HepG2 (cell line): ENCODE results near the gene LCN2. TPM values are rescaled to one million over a fixed set of nuclear protein-coding genes. Genes with fewer than 3 reads are reported as not detected.

Source experiments
- AGO1 ChIP-seq: fragments of 200-400 bp; formaldehyde crosslinking; IDR thresholded peaks from 2 replicates; pipeline ENCODE4 v1.6.1; 2017; ENCODE audit warnings: mild to moderate bottlenecking, low read depth, low read length, moderate library complexity; ENCODE audit not compliant: poor library complexity, severe bottlenecking
- CCDC6 ChIP-seq: sonication (generic); formaldehyde crosslinking; IDR thresholded peaks from 2 replicates; pipeline ENCODE4 v1.8.1; 2022; ENCODE audit warnings: mild to moderate bottlenecking, missing genetic modification reagents, moderate library complexity
- DNMT3B ChIP-seq: conservative IDR thresholded peaks from 2 replicates; pipeline ENCODE4 v1.6.1; 2016; ENCODE audit warnings: missing biosample characterization, control low read depth
- KLF11 ChIP-seq: IDR thresholded peaks from 2 replicates; pipeline ENCODE4 v1.6.1; 2016; ENCODE audit warnings: missing compliant biosample characterization
- PITX1 ChIP-seq: sonication (generic); formaldehyde crosslinking; IDR thresholded peaks from 2 replicates; pipeline ENCODE4 v1.5.1; 2020; ENCODE audit warnings: mild to moderate bottlenecking, missing genetic modification reagents
- PLRG1 ChIP-seq: fragments of 450-650 bp; conservative IDR thresholded peaks from 2 replicates; pipeline ENCODE4 v1.6.1; 2016
- TAF1 ChIP-seq: sonication (generic); formaldehyde crosslinking; IDR thresholded peaks from 2 replicates; pipeline ENCODE4 v1.4.0; 2020; ENCODE audit warnings: missing genetic modification reagents
- TCF7 ChIP-seq: sonication (generic); IDR thresholded peaks from 2 replicates; pipeline ENCODE4 v1.6.1; 2016; ENCODE audit warnings: antibody characterized with exemption, low read depth
- TSC22D2 ChIP-seq: sonication (generic); formaldehyde crosslinking; IDR thresholded peaks from 2 replicates; pipeline ENCODE4 v1.5.1; 2020; ENCODE audit warnings: missing genetic modification reagents, mild to moderate bottlenecking, borderline replicate concordance
- ZNF607 ChIP-seq: sonication (generic); formaldehyde crosslinking; IDR thresholded peaks from 2 replicates; pipeline ENCODE4 v1.5.1; 2020; ENCODE audit warnings: missing genetic modification reagents, mild to moderate bottlenecking, borderline replicate concordance
- ZNF790 ChIP-seq: sonication (generic); formaldehyde crosslinking; IDR thresholded peaks from 2 replicates; pipeline ENCODE4 v1.8.0; 2022; ENCODE audit warnings: missing genetic modification reagents, mild to moderate bottlenecking, borderline replicate concordance
- polyA plus RNA-seq, 8 experiments: library from polyadenylated mRNA; depleted of rRNA in 3 of 8; stranded (reverse) in 7 of 8; unstranded in 1 of 8; fragments of >200 nt; fragmentation: Illumina TruSeq in 4 of 8; extraction: Trizol in 4 of 8; gene quantifications; 2 replicates each; pipeline versions ENCODE4 v1.2.1 to v1.2.3, GENCODE V29; 2011 to 2016; ENCODE audit warnings: low read depth in 4 of 8, missing spikeins in 1 of 8, mixed read lengths in 1 of 8; ENCODE audit not compliant: insufficient read depth in 1 of 8
- total RNA-seq, 5 experiments: library from RNA; depleted of rRNA; stranded (reverse); fragments of >200 nt; fragmentation: Illumina TruSeq; extraction: Trizol; gene quantifications; 2 replicates each; pipeline ENCODE4 v1.2.3, GENCODE V29; 2016; ENCODE audit warnings: low read depth in 1 of 5
- TF ChIP-seq, protein P1 (sequence below): sonication (generic); formaldehyde crosslinking; IDR thresholded peaks from 2 replicates; pipeline ENCODE4 v1.4.0; 2020; ENCODE audit warnings: low read depth, mild to moderate bottlenecking, missing genetic modification reagents
- TF ChIP-seq, protein P2 (sequence below): IDR thresholded peaks from 2 replicates; pipeline ENCODE4 v1.6.1; 2016; ENCODE audit warnings: missing compliant biosample characterization, missing genetic modification reagents, borderline replicate concordance
- TF ChIP-seq, protein P3 (sequence below): sonication (generic); formaldehyde crosslinking; IDR thresholded peaks from 2 replicates; pipeline ENCODE4 v1.4.0; 2020; ENCODE audit warnings: missing genetic modification reagents
- TF ChIP-seq, protein P4 (sequence below): fragments of 450-650 bp; IDR thresholded peaks from 2 replicates; pipeline ENCODE4 v1.6.1; 2017; ENCODE audit warnings: mild to moderate bottlenecking
- TF ChIP-seq, protein P5 (sequence below): sonication (generic); formaldehyde crosslinking; IDR thresholded peaks from 2 replicates; pipeline ENCODE4 v1.5.1; 2020; ENCODE audit warnings: mild to moderate bottlenecking, missing genetic modification reagents
- TF ChIP-seq, protein P6 (sequence below): sonication (generic); formaldehyde crosslinking; conservative IDR thresholded peaks from 2 replicates; pipeline ENCODE4 v1.8.0; 2022; ENCODE audit warnings: mild to moderate bottlenecking, moderate library complexity, missing genetic modification reagents

Gene LCN2
- total and polyA plus RNA-seq, 2 of the 13 experiments (the other 11 are each of a cell fraction or from before 2014, with no cell fraction given): 0.38 to 1.4 TPM

DNA sequence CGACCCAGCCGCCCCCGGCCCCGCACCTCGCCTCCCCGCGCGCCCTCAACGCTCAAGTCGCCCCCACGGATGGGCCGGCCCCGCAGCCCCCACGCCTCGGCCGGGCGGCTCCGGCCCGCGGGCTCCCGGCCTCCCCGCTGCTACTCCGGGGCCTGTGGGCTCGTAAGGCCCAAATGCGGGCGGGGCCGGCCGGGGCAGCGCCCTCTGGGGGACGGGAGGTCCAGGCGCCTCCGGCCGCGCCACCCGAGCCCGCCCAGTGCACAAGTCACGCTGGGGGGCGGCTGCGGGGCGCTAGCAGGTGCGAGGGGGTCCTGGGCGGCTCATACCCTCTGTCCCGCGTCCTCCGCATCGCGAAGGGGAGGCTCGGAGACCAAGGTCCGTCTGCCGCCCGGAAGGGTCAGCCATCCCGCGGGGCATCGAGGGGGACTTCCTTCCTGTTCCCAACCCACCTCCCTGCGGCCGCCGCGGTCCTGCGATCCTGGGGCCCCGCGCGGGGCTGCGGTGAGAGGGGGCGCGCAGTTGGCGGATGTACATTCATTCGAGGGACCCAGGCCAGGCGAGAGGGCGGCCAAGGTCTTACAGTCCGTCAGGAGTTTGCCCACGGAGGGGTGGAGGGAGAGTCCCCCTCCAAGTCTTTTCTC lies 42.3 kb downstream of the LCN2 start, which contains the start of gene CIZ1 (continued):
- TF ChIP-seq, protein P1, sequence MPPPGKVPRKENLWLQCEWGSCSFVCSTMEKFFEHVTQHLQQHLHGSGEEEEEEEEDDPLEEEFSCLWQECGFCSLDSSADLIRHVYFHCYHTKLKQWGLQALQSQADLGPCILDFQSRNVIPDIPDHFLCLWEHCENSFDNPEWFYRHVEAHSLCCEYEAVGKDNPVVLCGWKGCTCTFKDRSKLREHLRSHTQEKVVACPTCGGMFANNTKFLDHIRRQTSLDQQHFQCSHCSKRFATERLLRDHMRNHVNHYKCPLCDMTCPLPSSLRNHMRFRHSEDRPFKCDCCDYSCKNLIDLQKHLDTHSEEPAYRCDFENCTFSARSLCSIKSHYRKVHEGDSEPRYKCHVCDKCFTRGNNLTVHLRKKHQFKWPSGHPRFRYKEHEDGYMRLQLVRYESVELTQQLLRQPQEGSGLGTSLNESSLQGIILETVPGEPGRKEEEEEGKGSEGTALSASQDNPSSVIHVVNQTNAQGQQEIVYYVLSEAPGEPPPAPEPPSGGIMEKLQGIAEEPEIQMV (CRISPR knock-in tag): no peak; the same call in 1 of the 2 replicates
- TF ChIP-seq, protein P2, sequence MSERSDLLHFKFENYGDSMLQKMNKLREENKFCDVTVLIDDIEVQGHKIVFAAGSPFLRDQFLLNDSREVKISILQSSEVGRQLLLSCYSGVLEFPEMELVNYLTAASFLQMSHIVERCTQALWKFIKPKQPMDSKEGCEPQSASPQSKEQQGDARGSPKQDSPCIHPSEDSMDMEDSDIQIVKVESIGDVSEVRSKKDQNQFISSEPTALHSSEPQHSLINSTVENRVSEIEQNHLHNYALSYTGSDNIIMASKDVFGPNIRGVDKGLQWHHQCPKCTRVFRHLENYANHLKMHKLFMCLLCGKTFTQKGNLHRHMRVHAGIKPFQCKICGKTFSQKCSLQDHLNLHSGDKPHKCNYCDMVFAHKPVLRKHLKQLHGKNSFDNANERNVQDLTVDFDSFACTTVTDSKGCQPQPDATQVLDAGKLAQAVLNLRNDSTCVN: no peak; the same call in 1 of the 2 replicates
- TF ChIP-seq ZNF790 (CRISPR knock-in tag) (no peak), TAF1 (CRISPR knock-in tag) (peak; percentile 85), ZNF607 (CRISPR knock-in tag) (peak; percentile 60), TSC22D2 (CRISPR knock-in tag) (no peak), PLRG1 (no peak), AGO1 (no peak), PITX1 (CRISPR knock-in tag) (no peak), KLF11 (CRISPR knock-in tag) (no peak), DNMT3B (CRISPR knock-in tag) (no peak), CCDC6 (CRISPR knock-in tag) (peak; percentile 39; the same call in 1 of the 2 replicates), TCF7 (no peak)
- TF ChIP-seq, protein P3, sequence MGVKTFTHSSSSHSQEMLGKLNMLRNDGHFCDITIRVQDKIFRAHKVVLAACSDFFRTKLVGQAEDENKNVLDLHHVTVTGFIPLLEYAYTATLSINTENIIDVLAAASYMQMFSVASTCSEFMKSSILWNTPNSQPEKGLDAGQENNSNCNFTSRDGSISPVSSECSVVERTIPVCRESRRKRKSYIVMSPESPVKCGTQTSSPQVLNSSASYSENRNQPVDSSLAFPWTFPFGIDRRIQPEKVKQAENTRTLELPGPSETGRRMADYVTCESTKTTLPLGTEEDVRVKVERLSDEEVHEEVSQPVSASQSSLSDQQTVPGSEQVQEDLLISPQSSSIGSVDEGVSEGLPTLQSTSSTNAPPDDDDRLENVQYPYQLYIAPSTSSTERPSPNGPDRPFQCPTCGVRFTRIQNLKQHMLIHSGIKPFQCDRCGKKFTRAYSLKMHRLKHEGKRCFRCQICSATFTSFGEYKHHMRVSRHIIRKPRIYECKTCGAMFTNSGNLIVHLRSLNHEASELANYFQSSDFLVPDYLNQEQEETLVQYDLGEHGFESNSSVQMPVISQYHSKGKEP (CRISPR knock-in tag): no peak
- TF ChIP-seq, protein P4, sequence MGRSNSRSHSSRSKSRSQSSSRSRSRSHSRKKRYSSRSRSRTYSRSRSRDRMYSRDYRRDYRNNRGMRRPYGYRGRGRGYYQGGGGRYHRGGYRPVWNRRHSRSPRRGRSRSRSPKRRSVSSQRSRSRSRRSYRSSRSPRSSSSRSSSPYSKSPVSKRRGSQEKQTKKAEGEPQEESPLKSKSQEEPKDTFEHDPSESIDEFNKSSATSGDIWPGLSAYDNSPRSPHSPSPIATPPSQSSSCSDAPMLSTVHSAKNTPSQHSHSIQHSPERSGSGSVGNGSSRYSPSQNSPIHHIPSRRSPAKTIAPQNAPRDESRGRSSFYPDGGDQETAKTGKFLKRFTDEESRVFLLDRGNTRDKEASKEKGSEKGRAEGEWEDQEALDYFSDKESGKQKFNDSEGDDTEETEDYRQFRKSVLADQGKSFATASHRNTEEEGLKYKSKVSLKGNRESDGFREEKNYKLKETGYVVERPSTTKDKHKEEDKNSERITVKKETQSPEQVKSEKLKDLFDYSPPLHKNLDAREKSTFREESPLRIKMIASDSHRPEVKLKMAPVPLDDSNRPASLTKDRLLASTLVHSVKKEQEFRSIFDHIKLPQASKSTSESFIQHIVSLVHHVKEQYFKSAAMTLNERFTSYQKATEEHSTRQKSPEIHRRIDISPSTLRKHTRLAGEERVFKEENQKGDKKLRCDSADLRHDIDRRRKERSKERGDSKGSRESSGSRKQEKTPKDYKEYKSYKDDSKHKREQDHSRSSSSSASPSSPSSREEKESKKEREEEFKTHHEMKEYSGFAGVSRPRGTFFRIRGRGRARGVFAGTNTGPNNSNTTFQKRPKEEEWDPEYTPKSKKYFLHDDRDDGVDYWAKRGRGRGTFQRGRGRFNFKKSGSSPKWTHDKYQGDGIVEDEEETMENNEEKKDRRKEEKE: no peak
- TF ChIP-seq, protein P5, sequence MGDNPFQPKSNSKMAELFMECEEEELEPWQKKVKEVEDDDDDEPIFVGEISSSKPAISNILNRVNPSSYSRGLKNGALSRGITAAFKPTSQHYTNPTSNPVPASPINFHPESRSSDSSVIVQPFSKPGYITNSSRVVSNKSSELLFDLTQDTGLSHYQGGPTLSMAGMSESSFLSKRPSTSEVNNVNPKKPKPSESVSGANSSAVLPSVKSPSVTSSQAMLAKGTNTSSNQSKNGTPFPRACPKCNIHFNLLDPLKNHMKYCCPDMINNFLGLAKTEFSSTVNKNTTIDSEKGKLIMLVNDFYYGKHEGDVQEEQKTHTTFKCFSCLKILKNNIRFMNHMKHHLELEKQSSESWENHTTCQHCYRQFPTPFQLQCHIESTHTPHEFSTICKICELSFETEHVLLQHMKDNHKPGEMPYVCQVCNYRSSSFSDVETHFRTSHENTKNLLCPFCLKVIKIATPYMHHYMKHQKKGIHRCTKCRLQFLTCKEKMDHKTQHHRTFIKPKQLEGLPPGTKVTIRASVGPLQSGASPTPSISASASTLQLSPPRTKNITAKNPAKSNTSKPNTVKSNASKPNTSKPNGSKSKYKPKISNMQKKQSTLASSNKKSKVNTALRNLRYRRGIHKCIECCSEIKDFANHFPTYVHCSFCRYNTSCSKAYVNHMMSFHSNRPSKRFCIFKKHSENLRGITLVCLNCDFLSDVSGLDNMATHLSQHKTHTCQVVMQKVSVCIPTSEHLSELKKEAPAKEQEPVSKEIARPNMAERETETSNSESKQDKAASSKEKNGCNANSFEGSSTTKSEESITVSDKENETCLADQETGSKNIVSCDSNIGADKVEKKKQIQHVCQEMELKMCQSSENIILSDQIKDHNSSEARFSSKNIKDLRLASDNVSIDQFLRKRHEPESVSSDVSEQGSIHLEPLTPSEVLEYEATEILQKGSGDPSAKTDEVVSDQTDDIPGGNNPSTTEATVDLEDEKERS (CRISPR knock-in tag): no peak
- TF ChIP-seq, protein P6, sequence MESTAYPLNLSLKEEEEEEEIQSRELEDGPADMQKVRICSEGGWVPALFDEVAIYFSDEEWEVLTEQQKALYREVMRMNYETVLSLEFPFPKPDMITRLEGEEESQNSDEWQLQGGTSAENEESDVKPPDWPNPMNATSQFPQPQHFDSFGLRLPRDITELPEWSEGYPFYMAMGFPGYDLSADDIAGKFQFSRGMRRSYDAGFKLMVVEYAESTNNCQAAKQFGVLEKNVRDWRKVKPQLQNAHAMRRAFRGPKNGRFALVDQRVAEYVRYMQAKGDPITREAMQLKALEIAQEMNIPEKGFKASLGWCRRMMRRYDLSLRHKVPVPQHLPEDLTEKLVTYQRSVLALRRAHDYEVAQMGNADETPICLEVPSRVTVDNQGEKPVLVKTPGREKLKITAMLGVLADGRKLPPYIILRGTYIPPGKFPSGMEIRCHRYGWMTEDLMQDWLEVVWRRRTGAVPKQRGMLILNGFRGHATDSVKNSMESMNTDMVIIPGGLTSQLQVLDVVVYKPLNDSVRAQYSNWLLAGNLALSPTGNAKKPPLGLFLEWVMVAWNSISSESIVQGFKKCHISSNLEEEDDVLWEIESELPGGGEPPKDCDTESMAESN (CRISPR knock-in tag): peak; percentile 81
